ENCODE data around the gene TJP3. TPM values are rescaled to one million over a fixed set of nuclear protein-coding genes. Genes with fewer than 3 reads are reported as not detected.

TJP3 gene
- total and polyA plus RNA-seq, 3 donors from 2014 or later = 37.2 to 125 (median 81.1) TPM

- Histone ChIP-seq H3K4me3 (no peak overlapping the region), H3K4me1 (peaks cover 13% of the 10 kb centered on the region)
Observed at GRCh38 chr19:3698386-3698950, 9.7 kb upstream of the TJP3 start.

GRCh38 chr19:3698974-3699740, 9.0 kb upstream of the TJP3 start:
- DNase-seq = peak; percentile 58
- TF ChIP-seq, protein P1, sequence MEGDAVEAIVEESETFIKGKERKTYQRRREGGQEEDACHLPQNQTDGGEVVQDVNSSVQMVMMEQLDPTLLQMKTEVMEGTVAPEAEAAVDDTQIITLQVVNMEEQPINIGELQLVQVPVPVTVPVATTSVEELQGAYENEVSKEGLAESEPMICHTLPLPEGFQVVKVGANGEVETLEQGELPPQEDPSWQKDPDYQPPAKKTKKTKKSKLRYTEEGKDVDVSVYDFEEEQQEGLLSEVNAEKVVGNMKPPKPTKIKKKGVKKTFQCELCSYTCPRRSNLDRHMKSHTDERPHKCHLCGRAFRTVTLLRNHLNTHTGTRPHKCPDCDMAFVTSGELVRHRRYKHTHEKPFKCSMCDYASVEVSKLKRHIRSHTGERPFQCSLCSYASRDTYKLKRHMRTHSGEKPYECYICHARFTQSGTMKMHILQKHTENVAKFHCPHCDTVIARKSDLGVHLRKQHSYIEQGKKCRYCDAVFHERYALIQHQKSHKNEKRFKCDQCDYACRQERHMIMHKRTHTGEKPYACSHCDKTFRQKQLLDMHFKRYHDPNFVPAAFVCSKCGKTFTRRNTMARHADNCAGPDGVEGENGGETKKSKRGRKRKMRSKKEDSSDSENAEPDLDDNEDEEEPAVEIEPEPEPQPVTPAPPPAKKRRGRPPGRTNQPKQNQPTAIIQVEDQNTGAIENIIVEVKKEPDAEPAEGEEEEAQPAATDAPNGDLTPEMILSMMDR (IDR thresholded peaks at IDR 0.05) = no peak
- Histone ChIP-seq H3K27ac (peak overlapping the region; percentile 74 to 89), H3K9me3 (no peaks in the 10 kb centered on the region), H3K27me3 (no peaks in the 10 kb centered on the region), H3K4me3 (peak overlapping the region; percentile 81 to 94), H3K36me3 (ENCODE audit: low read depth, missing control alignments) (no peaks in the 10 kb centered on the region), H3K4me1 (peaks cover 13% of the 10 kb centered on the region)
- 3 to 8% methylated on average over 17 to 34 of the region's 34 CpGs for WGBS, 2 donors
- intact Hi-C loops (cut with DNase I; ENCODE audit: low total_unique reads) = no loop called here

More at GRCh38 chr19:3698386-3698950, 9.7 kb upstream of the TJP3 start:
- WGBS, 2 donors = 47 to 53% methylated on average over 3 to 12 of the region's 12 CpGs
- H3K36me3 ChIP-seq (ENCODE audit: low read depth, missing control alignments) = no peaks in the 10 kb centered on the region
- intact Hi-C loops (cut with DNase I; ENCODE audit: low total_unique reads) = no loop called here
- TF ChIP-seq, protein P1 (IDR thresholded peaks at IDR 0.05) = no peak
- TF ChIP-seq POLR2A (IDR thresholded peaks at IDR 0.05) = no peak
- no peaks in the 10 kb centered on the region for H3K9me3 ChIP-seq
- H3K27ac ChIP-seq = no peak overlapping the region
- no peaks in the 10 kb centered on the region for H3K27me3 ChIP-seq
- no peak for DNase-seq

- TF ChIP-seq POLR2A (IDR thresholded peaks at IDR 0.05) = no peak
- TF ChIP-seq, protein P1 (IDR thresholded peaks at IDR 0.05) = no peak
- Histone ChIP-seq H3K9me3 (no peaks in the 10 kb centered on the region), H3K27ac (peak overlapping the region; percentile 74 to 89), H3K36me3 (ENCODE audit: low read depth, missing control alignments) (no peaks in the 10 kb centered on the region), H3K4me1 (peaks cover 13% of the 10 kb centered on the region), H3K27me3 (no peaks in the 10 kb centered on the region), H3K4me3 (peak overlapping the region; percentile 81 to 94)
- intact Hi-C loops (cut with DNase I; ENCODE audit: low total_unique reads) = loop anchor here (2.0 kb wide), 1 partner anchor 29 kb away; no protein-coding TSS in a partner anchor
- WGBS, 2 donors = 0% methylated on average over 7 to 13 of the region's 43 CpGs
- DNase-seq = no peak
Observed at GRCh38 chr19:3699741-3700241, 8.4 kb upstream of the TJP3 start.

DNA sequence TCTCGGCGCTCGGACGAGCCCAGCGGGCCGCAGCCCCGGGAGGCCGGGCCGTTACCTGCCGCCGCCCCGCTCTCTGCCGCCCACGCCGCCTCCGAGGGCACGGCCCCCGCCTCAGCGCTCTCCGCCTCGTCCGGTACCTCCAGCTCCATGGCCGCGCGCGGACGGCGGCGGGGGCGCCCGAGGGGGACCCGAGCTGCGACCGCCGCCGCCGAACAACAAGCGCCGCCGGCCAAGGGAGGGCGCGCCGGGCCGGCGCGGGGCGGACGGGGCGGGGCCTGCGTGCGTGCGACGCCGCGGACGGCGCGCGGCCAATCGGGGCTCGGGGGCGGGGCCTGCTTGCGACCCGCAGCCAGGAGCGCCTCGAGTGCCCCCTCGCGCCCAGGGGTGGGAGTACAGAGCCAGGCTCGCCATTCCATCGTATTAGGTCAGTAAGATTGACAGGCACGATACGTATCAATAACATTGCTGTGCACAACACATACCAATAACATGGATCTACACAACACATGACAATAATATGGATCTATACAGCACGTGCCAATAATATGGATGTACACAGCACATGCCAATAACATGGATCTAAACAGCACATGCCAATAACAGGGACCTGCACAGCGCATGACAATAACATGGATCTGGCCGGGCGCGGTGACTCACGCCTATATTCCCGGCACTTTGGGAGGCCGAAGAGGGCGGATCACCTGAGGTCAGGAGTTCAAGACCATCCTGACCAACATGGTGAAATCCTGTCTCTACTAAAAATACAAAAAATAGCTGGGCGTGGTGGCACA, 7.7 kb upstream of the TJP3 start, which contains the start of gene PIP5K1C:
Gene PIP5K1C, minus strand, starts transcription at position 227 of the 791 bp plus-strand sequence. Its CDS starts 78 bp downstream, at position 149.
- peak; percentile 94 for DNase-seq
- TF ChIP-seq POLR2A (IDR thresholded peaks at IDR 0.05) = no peak
- TF ChIP-seq, protein P1 (IDR thresholded peaks at IDR 0.05) = peak; percentile 68 to 97 (median 81)
- WGBS, 2 donors = 8 to 15% methylated on average over 10 to 19 of the region's 82 CpGs
- Histone ChIP-seq H3K4me1 (peaks cover 13% of the 10 kb centered on the region), H3K36me3 (ENCODE audit: low read depth, missing control alignments) (no peaks in the 10 kb centered on the region), H3K9me3 (no peaks in the 10 kb centered on the region), H3K4me3 (peak within 1 kb of the TSS; percentile 81 to 94), H3K27me3 (no peaks in the 10 kb centered on the region), H3K27ac (peak within 1 kb of the TSS; percentile 74 to 89)
- intact Hi-C loops (cut with DNase I; ENCODE audit: low total_unique reads) = loop anchor here (2.0 kb wide), 1 partner anchor 30 kb away; no protein-coding TSS in a partner anchor
